RPMI7951 (cell line): ENCODE results near the gene RABGAP1L. TPM values are rescaled to one million over a fixed set of nuclear protein-coding genes. Genes with fewer than 3 reads are reported as not detected.

Experiments
- DNase-seq: peaks from one replicate; pipeline ENCODE4 v3.0.0-alpha.2; 2012; ENCODE audit warnings: low read depth
- total RNA-seq: library from RNA; depleted of rRNA; stranded (reverse); fragments of >200 nt; shearing (Covaris generic); gene quantifications from 2 replicates; pipeline ENCODE4 v1.2.3, GENCODE V29; 2014

Gene RABGAP1L
- total RNA-seq, 1 experiment from 2014 or later: 17.2 TPM

DNA sequence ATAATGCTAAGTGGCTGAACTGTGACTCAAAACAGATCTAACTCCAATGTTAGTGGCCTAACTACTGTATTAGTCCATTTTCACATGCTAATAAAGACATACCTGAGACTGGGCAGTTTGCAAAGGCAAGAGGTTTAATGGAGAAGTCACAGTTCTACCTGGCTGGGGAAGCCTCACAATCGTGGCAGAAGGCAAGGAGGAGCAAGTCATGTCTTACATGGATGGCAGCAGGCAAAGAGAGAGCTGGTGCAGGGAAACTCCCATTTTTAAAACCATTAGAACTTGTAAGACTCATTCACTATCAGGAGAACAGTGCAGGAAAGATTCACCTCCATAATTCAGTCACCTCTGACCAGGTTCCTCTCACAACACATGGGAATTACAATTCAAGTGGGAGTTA is 760.8 kb downstream of the RABGAP1L start:
- DNase-seq: no peak

- no peak for DNase-seq
Measured at GRCh38 chr1:174922121-174922520, 762.8 kb downstream of the RABGAP1L start.

DNA sequence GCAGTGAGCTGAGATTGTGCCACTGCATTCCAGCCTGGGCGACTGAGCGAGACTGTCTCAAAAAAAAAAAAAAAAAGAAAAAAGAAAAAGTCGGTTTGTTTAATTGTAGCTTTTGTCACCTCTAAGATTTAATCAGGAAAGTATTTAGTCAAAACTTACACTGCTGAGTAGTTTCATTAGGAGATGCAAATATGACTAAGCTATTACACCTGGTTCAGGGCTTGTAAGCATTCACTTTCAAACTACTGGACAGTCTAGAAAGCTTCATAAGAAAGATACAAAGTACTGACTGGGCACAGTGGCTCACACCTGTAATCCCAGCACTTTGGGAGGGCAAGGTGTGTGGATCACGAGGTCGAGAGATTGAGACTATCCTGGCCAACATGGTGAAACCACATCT is 764.5 kb downstream of the RABGAP1L start:
- DNase-seq: no peak

DNA sequence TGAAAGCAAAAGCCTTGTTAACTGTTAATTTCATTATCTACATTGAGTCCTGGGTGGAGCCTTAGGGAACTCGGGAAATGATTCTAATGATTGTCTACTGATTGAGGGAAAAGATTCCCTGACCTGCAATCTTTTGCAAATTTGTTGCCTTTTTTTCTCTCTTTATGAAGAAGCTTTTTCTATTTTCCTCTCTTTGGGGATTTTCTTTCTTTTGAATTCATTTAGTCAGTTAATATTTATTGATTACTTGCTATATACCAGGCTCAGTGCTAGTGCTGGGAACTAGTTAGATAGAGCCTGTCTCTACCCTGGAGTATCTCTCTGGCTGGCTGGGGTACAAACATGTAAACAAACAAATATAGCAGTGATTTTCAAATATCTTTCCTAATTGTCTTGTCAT is 769.2 kb downstream of the RABGAP1L start:
- no peak for DNase-seq

GRCh38 chr1:174931214-174931613 is 771.9 kb downstream of the RABGAP1L start:
- no peak for DNase-seq

GRCh38 chr1:174932587-174932986 is 773.3 kb downstream of the RABGAP1L start:
- no peak for DNase-seq

- no peak for DNase-seq
Measured at GRCh38 chr1:174935961-174936727, 776.8 kb downstream of the RABGAP1L start.

DNA sequence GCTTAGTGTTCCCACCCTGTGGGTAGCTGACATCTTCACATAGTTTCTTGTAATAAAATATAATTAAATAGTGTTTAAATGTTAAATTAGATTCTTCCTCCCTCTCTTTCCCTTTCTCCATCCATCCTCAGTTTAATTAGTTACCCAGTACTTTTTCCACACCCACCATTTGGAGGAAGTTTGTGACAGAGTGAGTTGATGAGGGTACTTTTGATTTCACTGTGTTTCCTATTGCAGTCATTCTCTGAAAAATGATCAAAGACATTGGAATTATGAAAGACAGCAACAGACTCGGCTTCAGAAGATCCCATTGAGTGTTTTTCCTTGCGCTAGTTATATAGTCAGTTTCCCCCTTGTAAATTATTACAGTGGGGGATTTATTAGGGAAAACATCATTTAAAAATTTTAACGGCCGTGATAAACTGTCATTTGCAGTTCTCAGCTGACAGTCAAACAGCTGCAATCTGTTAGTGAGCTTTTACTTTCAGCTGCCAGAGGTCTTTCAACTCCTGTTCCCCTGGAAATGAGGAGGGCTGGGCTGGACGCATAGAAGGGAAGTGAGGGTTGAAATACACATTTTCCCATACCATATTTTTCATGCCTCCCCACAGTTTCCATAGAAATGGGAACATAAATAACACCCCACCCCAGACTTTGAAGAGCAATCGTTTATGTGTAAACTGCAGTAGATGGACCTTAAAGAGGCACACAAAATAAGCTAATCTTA is 779.1 kb downstream of the RABGAP1L start:
- no peak for DNase-seq

GRCh38 chr1:174939775-174940545 is 780.6 kb downstream of the RABGAP1L start:
- DNase-seq: no peak

DNA sequence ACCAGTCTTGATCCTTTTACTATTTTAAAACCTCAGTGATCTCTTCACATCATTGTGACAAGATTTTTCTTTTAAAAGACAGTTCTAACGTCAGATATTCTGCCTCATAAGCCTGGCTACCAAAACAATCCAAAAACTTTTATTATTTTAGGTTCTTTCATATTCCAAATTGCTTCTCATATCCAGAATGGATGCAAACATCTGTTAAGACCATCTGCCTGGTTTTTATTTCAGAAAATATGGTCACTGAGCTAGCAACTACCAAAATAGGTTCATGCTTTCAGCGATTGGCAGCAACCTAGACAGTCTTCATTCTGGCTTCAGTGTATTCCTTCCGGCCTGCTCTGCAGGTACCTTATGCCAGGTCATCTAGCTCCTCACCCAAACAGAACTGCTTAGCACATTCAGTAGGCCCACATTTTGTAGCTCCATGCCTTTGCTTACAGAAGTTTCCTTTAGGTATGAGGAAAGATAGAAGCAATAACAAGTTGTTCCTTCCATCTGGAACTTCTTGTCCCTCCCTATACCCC is 781.4 kb downstream of the RABGAP1L start:
- DNase-seq: no peak

DNA sequence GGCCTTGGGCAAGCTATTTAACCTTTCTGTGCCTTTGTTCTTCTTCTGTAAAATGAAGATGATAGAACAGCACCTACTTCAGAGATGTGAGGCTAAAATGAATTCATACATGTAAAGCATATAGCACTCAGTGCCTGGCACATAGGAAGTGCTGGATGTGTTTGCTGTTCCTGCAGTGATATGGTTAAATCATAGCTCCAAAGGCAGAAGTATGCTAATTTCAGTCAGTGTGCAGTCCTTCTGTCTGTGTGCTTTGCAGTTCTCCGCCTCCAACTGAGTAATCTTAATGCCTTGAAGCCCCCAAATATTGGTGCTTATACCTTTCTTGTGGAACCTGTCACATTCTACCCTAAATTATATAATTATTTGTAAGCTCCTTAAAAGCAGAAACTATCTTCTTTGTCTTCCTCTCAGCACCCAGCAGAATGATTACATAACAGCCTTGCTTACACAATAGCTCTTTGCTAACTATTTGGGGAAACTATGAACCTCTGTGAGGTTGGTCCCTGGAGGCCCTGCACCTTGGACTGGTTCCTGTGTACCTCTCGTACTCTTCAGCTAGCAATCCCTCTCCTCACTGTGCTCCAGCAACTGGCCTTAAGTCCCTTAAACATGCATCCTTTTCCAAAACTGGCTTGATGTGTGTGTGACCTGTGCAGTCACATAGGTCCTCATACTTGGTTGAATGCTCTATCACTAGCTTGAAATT is 783.4 kb downstream of the RABGAP1L start:
- DNase-seq: no peak

GRCh38 chr1:174946031-174946430 is 786.7 kb downstream of the RABGAP1L start:
- DNase-seq: no peak

GRCh38 chr1:174949061-174949460 is 789.7 kb downstream of the RABGAP1L start:
- no peak for DNase-seq

DNA sequence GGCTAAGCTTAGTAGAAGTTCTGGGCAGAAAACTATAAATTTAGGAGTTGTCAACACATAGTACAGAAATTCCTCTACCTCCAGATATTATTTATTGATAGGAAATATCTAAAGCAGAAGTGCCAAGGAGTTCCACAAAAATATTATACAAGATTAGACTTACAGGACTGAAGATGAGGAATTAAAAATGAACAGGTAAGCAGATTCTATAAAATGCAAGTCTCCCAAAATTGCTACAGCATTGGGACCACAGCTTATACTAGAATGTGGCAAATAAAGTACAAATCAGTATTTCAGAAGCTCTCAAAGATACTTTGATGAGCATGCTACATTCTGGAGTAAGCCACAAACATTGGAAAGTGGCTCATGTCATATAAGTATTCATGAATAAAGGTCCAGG is 790.3 kb downstream of the RABGAP1L start:
- DNase-seq: no peak

- DNase-seq: no peak
Measured at GRCh38 chr1:174953285-174954072, 794.2 kb downstream of the RABGAP1L start.

DNA sequence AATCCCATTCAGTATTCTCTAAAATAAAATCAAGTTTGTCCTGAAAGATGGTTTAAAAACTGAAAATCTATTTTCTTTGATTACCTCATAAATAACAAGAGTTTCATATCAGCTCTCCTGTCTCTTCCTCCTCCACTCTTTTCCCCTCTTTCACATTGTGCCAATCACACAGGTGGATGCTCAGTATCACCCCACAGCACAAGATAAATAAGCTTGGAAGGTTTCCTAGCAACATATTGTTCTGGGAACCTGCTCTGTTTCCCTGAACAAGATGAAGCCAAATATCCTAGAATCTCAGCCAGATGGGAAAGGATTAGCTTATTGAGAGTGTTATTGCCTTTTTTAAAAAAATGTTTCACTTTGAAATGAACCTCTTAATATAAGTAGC is 794.7 kb downstream of the RABGAP1L start:
- no peak for DNase-seq

DNA sequence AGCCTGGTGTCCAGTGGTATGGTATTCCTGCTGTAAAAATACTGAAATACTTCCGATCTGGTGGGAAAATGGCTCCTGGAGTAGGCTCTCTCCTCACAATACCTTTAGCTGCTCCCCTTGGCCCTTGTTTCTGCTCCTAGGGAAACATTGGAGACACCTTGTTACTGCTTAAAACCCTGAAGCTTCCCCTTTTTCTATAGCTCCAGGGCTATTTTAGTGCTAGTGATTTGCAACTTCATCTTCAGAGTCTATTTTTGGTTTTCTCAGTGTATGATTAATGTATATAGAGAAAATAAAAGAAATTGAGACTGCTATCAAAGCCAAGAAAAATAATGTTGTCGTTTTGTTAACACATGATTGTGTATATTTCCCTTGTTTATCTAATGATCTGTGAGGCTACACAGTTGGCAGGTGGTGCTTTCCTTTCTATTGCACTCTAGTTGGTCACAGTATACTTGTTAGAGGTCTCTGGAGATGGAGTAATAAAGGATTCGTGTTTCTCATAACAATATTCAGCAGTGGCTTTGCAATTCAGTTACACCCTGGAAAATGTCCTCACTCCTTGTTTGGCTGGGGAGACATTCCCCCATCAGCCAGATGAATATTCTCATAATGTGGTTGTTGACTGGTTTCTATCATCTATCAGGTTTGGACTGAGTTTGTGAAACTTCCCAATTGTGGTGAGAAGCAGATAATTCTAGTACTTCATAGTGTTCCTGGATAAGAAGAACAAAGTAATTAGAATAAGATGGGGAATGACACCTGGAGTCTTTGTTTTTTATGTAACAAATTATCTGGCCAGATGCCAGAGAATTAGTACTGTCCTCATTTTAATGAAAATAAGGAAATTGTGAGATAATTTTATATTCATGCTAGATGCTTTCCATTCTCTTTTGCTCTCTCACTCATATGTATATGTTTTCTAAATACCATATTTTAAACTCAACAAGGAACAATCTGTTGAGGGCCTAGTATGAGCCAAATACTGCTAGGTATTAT is 795.6 kb downstream of the RABGAP1L start:
- DNase-seq: no peak

DNA sequence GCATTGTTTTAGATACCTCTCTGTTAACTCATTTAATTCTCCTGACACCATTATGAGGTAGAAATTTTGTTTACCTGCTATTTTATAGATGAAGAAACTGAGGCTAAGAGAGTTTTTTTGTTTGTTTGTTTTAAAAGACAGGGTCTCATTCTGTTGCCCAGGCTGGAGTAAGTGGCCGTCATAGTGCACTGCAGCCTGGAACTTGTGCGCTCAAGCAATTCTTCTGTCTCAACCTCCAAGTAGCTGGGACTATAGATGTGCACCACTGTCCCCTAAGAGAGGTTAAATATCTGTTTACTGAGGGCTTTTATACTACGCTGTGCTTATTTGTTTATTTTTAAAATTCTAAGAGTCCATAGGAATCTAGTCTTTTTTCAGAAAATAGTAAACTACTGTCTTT is 796.8 kb downstream of the RABGAP1L start:
- no peak for DNase-seq

GRCh38 chr1:174956976-174957375 is 797.7 kb downstream of the RABGAP1L start:
- DNase-seq: no peak

DNA sequence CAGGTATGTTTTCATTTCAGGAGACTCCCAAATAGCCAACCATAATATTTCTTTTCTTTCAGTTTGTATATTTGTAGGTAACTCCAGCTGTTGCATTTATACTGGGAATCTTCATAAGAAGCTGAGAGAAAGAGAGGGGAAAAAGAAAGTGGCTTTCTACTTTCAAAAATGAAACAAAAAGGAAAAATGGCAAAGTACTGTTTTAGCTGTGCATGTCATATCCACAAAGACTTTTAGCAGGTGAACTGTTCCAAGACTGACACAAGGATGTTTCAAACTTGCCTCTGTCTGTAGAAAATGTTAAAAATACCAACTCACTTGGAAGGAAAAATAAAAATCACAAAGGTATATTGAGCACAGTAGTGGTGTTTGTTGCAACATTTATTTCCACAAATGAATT is 798.5 kb downstream of the RABGAP1L start:
- DNase-seq: no peak
